Thoracic aorta (tissue), 2 donors: ENCODE results near the gene ZNF558. TPM values are rescaled to one million over a fixed set of nuclear protein-coding genes. Genes with fewer than 3 reads are reported as not detected.

Source experiments
- ATAC-seq: fragments of 150-250 bp; one replicate; pipeline ENCODE4 v1.8.0; 2017; ENCODE audit warnings: low read depth; ENCODE audit not compliant: insufficient number of reproducible peaks, low FRiP score
- DNase-seq: peaks from one replicate; pipeline ENCODE4 v3.0.0-alpha.2; 2020; ENCODE audit warnings: low spot score
- H3K27ac ChIP-seq, 2 donors: fragments of 200-600 bp; sonication (generic); 1 replicate in 1 of 2; 2 replicates in 1 of 2; pipeline ENCODE4 v1.5.1; 2016; ENCODE audit warnings: mild to moderate bottlenecking in 2 of 2, moderate library complexity in 2 of 2
- H3K27me3 ChIP-seq: fragments of 200-600 bp; sonication (generic); replicated peaks from 2 replicates; pipeline ENCODE4 v1.6.0; 2016; ENCODE audit warnings: mild to moderate bottlenecking; ENCODE audit not compliant: insufficient read depth
- H3K36me3 ChIP-seq: fragments of 200-600 bp; sonication (generic); one replicate; pipeline ENCODE4 v1.5.1; 2016
- H3K4me1 ChIP-seq, 2 donors: fragments of 200-600 bp; sonication (generic); 1 replicate in 1 of 2; 2 replicates in 1 of 2; pipeline versions ENCODE4 v1.5.1 to v1.6.0; 2016; ENCODE audit warnings: low read depth in 2 of 2, mild to moderate bottlenecking in 1 of 2; ENCODE audit not compliant: control insufficient read depth in 1 of 2
- H3K4me3 ChIP-seq: fragments of 200-600 bp; sonication (generic); 2 replicates; pipeline ENCODE4 v1.5.1; 2016; ENCODE audit warnings: mild to moderate bottlenecking
- H3K9me3 ChIP-seq: fragments of 200-600 bp; sonication (generic); 2 replicates; pipeline ENCODE4 v1.5.1; 2016
- CTCF ChIP-seq: fragments of 200-600 bp; sonication (generic); IDR thresholded peaks from one replicate; pipeline ENCODE4 v1.5.1; 2019; ENCODE audit warnings: antibody characterized with exemption
- total RNA-seq, 2 donors: library from RNA; depleted of rRNA; stranded (reverse); fragments of >200 nt; gene quantifications; one replicate each; pipeline versions ENCODE4 v1.1.0 to v1.2.3, GENCODE V29; 2016

Gene ZNF558
- total RNA-seq, 2 donors from 2014 or later = 35.2 to 44.1 TPM

- DNase-seq = no peak
- H3K36me3 ChIP-seq = no peaks in the 10 kb centered on the region
Observed at GRCh38 chr19:8840708-8841107, 8.6 kb upstream of the ZNF558 start.

GRCh38 chr19:8835877-8836276, 3.8 kb upstream of the ZNF558 start:
- Histone ChIP-seq H3K4me3 (no peak overlapping the region), H3K27me3 (no peaks in the 10 kb centered on the region), H3K9me3 (no peaks in the 10 kb centered on the region), H3K4me1 (peaks cover 5 to 8% of the 10 kb centered on the region in 2 donors), H3K27ac (no peak overlapping the region), H3K36me3 (no peaks in the 10 kb centered on the region)
- no peak for ATAC-seq
- no peak for TF ChIP-seq CTCF
- no peak for DNase-seq

More at GRCh38 chr19:8840708-8841107, 8.6 kb upstream of the ZNF558 start:
- Histone ChIP-seq H3K27me3 (no peaks in the 10 kb centered on the region), H3K4me3 (no peak overlapping the region), H3K9me3 (no peaks in the 10 kb centered on the region), H3K4me1 (no peaks in the 10 kb centered on the region), H3K27ac (no peak overlapping the region)
- ATAC-seq = no peak
- no peak for TF ChIP-seq CTCF

- H3K4me3 ChIP-seq = no peak overlapping the region
- no peak for TF ChIP-seq CTCF
- no peak overlapping the region for H3K27ac ChIP-seq
- H3K36me3 ChIP-seq = no peaks in the 10 kb centered on the region
- ATAC-seq (no peak), DNase-seq (no peak)
- no peaks in the 10 kb centered on the region for H3K27me3 ChIP-seq
- peaks cover 5 to 12% of the 10 kb centered on the region in 2 donors for H3K4me1 ChIP-seq
- H3K9me3 ChIP-seq = no peaks in the 10 kb centered on the region
Observed at GRCh38 chr19:8835446-8835845, 3.3 kb upstream of the ZNF558 start.

GRCh38 chr19:8831832-8832131, 322 bp downstream of the ZNF558 start:
- ATAC-seq = peak; percentile 2
- Histone ChIP-seq H3K9me3 (no peaks in the 10 kb centered on the region), H3K36me3 (peaks cover 12% of the 10 kb centered on the region), H3K27me3 (no peaks in the 10 kb centered on the region), H3K4me1 (peaks cover 5 to 13% of the 10 kb centered on the region in 2 donors), H3K27ac (peak overlapping the region; percentile 96 to 97), H3K4me3 (peak overlapping the region; percentile 87)
- no peak for TF ChIP-seq CTCF
- no peak for DNase-seq

GRCh38 chr19:8831373-8831772, 731 bp downstream of the ZNF558 start:
- Histone ChIP-seq H3K27me3 (no peaks in the 10 kb centered on the region), H3K36me3 (peaks cover 16% of the 10 kb centered on the region), H3K4me1 (peaks cover 5 to 13% of the 10 kb centered on the region in 2 donors), H3K27ac (peak overlapping the region in 1 of 2 donors; percentile 96), H3K9me3 (no peaks in the 10 kb centered on the region), H3K4me3 (peak overlapping the region; percentile 87)
- TF ChIP-seq CTCF = no peak
- ATAC-seq (no peak), DNase-seq (no peak)
